T1000 (cell line): ENCODE results near the gene A4GNT.
"Not testable (repeated sequence)": the region's sequence is repeated elsewhere in the genome, so short reads cannot be mapped to it uniquely, and the experiment has no call there.

ENCODE experiments used
- DNase-seq: peaks from one replicate; lab custom pipeline; 2025; ENCODE audit warnings: mixed read lengths; lab: John Stamatoyannopoulos, UW

A4GNT gene

DNA sequence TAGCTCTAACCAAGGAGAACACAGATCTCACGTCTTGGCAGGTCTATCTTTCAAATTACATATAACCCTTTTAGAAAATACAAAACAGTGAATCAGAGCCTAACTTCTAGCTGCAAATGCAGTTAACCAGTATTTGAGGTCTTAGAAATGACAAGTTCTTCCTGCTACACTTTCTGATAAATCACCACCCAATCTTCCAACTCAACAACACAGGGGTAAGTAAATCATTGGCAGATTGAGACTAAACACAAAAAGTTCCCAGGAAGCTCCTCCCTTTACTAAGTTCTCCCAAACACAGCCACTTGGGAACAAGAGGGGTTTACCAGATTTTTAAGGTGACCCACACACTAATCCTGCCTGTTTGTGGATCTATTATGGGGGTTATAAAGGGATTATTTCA is at the start of gene A4GNT:
Gene A4GNT, minus strand, starts transcription at position 152 of the 400 bp plus-strand sequence. CDS start 1,134 bp downstream, outside the sequence.
- no peak for DNase-seq

DNA sequence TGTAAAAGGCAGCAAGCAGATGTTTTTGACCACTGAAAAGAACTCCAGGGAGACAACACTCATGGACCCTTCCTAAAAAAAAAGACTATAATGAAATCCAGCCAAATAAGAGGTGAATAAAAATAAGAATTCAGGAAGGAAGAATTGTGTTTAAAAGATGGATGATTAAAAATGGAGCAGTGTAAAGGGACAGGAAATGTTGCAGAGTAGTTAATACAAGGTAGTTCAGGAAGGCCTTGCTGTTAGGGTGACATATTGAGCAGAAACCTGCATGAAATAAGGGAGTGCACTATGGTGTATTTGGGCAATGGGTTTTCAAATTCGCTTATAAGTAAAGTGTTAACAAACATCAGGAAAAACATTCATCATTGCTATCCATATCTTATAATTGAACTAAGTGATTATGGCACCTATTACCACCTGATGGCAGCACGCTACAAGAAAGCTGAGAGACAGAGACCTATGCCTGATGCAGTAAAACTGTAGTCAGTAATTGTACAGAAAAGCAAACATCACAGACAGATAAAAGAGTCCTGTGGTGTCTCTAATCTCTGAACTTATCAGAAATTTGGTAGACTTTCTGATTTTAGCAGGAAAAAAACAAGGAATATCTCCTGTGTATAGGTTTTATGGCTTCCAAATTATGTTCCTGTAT is 48.3 kb upstream of the A4GNT start:
- no peak for DNase-seq

DNA sequence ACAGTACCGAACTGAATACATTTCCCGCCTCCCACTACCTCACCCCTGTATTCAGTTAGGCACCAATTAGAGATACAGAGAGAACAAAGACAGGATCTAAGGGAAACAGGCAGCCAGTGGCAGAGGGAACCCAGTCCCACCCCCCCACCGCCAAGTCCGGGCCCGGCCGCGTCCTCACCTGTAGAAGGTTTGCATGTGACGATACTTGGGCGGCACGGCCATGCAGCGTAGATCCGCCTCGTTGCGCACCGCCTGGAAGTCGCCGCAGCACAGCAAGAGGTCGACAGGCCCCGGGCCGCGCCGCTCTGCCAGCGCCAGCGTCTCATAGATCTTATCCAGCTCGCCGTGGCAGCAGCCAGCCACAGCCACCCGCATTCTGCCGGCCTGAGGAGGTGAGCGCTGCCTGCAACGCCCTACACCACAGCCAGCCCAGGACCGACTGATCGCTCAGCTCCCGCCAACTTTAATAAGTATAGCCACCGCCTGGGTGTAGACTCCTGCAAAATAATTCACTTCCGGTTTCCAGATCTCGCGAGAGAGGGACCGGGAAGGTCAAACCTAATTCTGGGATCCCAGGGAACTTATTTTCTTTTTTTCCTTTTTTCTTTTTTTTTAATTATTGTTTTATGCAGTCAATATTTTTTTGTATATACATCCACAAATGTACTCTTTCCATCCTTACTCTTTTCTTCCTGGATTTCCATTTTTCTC is 42.4 kb upstream of the A4GNT start, which contains the start of gene DBR1:
Gene DBR1, minus strand, starts transcription at position 501 of the 711 bp plus-strand sequence. Its CDS starts 126 bp downstream, at position 375.
- DNase-seq: peak; percentile 75

GRCh38 chr3:138173769-138174420 is 41.7 kb upstream of the A4GNT start:
- DNase-seq: no peak

- DNase-seq: no peak
These were observed 40.4 kb upstream of the A4GNT start for GRCh38 chr3:138172625-138173024.

DNA sequence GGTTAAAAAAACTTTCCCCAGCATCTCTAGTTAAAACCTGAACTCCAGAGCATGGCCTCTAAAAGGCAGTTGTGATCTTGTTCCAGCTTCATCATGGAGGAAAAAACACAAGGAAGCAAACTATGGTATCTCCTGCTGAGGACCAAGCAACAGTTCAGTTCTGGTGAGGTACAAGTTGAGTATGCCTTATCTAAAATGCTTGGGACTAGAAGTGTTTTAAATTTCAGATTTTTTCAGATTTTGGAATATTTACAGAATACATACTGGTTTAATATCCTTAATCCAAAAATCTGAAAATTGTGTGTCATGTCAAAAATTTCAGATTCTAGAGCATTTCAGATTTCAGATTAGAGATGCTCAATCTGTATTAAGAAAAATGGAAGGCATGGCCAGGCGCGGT is 32.9 kb upstream of the A4GNT start:
- DNase-seq: no peak

- no peak for DNase-seq
These were observed 25.6 kb upstream of the A4GNT start for GRCh38 chr3:138157743-138158142.

DNA sequence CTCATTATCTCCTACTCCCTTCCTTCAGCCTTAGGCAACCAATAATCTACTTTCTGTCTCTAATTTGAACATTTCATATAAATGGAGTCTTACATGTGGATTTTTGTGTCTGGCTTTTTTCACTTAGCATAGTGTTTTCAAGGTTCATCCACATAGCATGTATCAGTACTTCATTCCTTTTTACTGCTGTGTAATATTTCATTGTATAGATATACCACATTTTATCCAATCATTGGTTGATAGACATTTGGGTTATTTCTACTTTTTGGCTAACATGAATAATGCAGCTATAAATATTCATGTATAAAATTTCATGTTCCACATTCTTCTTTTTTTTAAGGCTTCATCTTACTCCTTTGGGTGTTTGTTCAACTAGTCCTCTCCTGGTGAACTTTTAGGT is 22.3 kb upstream of the A4GNT start:
- no peak for DNase-seq

- DNase-seq: no peak
These were observed 16.3 kb upstream of the A4GNT start for GRCh38 chr3:138148503-138148902.

DNA sequence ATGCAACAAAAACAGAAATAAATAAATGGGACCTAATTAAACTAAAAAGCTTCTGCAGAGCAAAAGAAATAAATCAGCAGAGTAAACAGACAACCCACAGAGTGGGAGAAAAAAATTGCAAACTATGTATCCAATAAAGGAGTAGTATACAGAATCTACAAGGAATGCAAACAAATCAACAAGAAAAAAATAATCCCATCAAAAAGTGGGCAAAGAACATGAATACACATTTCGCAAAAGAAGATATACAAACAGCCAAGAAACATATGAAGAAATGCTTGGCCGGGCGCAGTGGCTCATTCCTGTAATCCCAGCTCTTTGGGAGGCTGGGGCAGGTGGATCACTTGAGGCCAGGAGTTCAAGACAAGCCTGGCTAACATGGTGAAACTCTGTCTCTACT is 10.0 kb upstream of the A4GNT start:
- DNase-seq: not testable (repeated sequence)

DNA sequence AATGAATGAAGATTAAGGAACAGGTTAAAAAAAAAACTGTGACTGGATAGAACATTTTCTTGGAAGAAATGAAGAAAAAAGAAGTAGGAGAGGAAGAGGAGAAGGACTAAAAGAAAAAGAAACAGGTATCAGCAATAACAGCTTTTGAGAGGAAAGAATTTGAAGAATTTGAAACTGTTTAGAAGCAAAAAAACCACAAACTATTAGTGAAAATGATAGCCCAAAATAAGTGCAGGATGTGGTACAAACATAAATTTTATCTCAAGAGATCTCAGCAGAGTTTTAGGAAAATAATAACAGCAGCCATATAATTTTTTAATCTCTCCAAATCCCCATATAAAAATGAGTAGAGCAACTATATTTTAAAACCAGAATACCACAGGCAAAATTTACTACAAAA is 8.8 kb upstream of the A4GNT start:
- DNase-seq: no peak

- no peak for DNase-seq
These were observed 7.5 kb upstream of the A4GNT start for GRCh38 chr3:138139691-138140090.

DNA sequence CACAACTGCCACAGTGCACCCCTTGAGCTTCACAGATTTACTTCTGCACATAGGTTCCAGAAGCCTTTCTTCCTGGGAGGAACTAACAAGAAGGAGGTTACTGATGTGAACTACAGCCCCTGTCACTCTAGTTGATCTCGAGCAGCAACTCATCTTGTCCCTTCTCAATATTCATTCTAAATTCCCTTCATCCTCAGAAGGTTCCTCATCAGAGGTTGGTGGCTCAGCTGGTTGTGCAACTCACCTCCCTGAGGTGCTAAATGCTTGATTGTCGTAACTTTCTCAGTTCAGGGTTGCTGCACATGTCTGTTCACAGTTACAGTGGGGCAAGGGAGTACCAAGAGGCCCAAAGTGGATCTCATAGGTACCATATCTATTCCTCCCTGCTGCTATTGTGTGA is 5.7 kb upstream of the A4GNT start:
- DNase-seq: no peak

DNA sequence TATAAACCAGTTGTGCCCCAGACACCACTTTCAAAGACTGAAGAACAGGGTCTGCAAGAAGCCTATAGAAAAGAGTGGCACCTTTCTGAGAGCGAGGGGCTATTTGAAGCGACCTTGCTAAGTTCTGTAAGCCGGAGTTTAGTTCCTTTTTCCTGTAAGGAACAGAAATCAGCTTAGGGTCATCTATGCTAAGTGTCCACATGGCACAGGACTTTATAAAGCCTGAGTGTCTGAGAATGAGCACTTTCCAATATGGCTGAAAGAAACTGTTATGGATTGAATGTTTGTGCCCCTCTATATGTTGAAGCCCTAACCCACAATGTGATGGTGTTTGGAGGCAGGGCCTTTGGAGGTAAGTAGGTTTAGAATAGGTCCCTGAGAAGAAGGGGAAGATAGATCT is 4.0 kb upstream of the A4GNT start:
- no peak for DNase-seq

DNA sequence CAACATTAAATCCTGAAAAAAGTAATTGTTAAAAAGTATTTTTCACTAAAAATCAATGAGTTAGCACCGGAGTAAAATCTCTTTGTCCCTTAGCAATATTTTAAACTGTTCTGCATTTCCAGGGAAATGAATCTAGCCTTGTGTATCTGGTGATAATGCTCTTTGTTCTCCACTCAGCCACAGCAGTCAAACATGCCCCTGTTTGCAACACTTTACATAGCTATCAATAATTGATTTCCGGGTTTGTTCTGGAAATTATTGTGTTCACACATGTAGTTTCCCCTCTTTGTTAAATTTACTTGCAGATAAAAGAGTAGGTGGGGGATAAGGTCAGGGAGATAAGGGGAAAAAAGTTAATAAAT is 3.6 kb upstream of the A4GNT start:
- DNase-seq: no peak

DNA sequence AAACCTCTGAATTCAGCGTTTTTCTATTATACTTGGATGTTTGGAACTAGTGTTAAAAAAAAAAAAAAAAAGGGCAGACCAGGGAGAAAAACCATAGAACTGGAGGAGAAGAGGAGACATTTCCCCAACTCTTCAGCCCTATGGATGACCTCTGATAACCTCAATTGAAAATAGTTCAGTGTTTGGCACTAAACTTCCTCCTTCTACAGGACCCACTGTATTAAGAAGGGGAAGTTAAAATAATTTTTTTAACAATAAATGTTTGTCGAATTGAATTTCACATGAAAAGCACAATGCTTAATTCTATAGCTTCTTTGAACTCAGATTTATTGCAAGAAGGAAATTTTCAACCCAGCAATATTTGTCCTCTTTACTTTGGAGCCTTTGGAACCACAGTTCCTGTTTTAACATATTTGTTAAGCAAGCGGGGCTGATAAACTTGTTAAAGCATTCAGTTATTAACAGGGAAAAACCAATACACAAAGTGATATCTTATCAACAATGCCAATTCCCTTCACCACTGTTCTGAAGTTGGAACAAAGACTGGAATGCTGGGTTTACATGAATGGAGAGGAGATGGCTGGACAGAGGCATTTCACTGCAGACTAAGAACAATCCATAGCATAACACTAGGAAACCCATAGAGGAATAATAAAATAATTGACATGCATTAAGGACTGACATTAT is 3.1 kb upstream of the A4GNT start:
- no peak for DNase-seq

DNA sequence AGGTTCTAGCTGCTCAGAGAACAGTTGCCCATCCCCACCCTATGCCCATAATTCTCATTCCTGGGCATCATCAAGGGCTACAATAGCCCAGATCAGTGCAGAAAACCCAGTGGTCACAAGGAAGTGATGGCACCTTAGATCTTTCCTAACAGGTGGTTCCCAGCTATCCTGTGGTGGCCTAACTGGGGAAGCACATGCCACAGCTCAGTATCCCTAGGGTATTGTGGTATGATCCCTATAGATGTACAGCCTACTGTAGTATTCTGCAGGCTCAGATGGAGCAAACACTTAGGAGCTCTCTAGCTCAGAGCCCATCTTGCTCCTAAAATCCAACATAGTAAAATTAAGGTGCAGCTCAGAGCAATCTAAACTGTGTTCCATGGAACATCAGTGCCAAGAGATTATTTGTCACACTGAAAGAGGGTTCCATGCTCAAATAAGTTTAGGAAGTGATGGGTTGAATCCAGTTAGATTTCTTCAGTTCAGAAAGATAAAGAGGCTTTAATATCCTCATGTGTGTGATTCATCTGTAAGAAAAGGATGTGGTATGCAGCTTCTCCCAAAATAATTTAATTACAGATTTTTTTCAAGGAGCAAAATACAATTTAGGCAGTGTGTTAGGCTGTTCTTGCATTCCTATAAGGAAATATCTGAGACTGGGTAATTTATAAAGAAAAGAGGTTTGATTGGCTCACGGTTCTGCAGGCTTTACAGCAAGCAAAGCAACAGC is 4.4 kb downstream of the A4GNT start:
- no peak for DNase-seq

DNA sequence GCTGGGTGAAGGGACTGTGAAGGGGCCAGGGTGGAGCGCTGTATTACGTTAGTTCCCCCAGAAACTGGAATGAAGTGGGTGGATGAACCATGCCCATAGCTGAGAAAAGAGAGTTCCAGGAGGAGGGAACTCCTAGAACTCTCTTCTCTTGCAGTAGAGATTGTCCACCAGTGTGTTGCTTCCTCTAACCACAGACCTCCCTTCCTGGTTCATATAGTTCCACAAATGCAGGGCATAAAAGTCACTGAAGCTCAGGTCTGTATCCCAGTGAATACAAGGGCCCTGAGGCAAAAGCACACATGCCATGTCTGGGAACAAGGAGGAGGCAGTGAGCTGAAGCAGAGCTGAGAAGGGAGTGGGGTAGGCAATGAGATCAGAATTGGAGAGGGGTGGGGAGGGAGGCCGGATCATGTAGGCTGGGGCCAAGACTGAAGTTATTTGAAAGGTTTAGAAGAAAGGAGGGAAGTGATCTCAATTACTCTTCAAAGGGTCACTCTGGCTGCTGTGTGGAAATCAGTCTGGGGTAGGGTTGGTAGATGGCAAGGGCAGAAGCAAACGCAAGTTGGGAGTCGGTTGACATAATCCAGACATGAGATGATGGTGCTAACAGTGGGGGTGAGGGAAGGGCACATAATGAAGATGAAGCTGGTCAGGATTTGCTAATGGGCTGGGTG is 6.5 kb downstream of the A4GNT start:
- DNase-seq: no peak

DNA sequence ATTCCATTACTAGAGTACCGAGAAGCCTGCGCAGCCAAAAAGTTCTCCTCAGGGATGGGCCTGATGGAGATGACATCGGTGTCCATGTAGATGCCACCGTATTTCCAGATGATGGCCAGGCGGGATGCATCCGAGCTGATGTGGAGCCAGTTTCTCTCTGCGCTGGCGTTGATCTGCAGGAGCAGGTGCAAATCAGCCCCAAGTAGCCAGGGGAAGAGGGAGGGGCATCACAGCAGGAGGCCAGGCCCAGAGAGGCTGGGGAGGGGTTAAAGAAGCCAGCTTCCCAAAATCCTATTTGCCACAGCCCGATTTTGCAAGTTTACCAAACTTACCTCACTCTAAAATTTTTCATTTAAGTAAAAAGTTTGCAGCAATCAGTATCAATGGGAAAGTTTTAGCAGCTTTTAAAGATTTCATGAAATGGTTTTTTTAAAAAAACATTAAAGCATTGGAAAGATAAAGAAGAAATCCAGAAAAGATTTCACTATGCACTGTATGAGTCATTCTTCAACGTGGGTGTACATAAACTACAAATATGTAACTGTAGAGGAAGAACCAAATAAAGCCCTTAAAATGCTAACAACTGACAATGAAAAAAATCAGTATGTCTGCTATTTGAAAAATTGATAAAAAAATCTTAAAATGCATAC is 7.4 kb downstream of the A4GNT start:
- no peak for DNase-seq

- DNase-seq: no peak
These were observed 8.0 kb downstream of the A4GNT start for GRCh38 chr3:138124188-138124587.

- DNase-seq: no peak
These were observed 12.8 kb downstream of the A4GNT start for GRCh38 chr3:138119423-138119766.
